Measurements from ENCODE around the gene RAB44.

Gene RAB44

DNA sequence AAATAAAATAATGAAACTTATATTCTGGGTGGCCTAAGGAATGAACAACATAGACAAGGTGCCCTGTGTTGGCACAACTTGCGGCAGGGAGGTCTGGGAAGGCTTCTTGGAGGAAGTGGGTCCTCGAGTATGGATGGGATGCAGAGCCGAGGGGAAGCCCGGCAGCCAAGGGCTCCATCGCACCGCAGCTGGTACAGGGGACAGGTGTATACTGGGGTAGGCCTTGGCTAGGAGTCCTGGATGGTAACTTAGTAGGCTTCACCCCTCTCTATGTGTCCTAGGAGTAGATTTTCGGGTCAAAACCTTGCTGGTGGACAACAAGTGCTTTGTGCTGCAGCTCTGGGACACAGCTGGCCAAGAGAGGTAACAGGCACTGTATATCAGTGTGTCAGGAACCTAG is 28.0 kb downstream of the RAB44 start:
- no peaks in the 10 kb centered on the region for H3K79me2 ChIP-seq (ENCODE audit: insufficient read depth, low read length)
- no peaks in the 10 kb centered on the region for H3F3A ChIP-seq (ENCODE audit: insufficient read depth, low read length)
- no peaks in the 10 kb centered on the region for H3K9me3 ChIP-seq (ENCODE audit: low read length)
- H3K9ac ChIP-seq (ENCODE audit: low read length), result no peak overlapping the region
- H3K4me3 ChIP-seq (ENCODE audit: low read depth, low read length, poor library complexity, severe bottlenecking), result no peak overlapping the region
- H2AFZ ChIP-seq (ENCODE audit: low read length), result no peak overlapping the region
- TF ChIP-seq, protein P1, sequence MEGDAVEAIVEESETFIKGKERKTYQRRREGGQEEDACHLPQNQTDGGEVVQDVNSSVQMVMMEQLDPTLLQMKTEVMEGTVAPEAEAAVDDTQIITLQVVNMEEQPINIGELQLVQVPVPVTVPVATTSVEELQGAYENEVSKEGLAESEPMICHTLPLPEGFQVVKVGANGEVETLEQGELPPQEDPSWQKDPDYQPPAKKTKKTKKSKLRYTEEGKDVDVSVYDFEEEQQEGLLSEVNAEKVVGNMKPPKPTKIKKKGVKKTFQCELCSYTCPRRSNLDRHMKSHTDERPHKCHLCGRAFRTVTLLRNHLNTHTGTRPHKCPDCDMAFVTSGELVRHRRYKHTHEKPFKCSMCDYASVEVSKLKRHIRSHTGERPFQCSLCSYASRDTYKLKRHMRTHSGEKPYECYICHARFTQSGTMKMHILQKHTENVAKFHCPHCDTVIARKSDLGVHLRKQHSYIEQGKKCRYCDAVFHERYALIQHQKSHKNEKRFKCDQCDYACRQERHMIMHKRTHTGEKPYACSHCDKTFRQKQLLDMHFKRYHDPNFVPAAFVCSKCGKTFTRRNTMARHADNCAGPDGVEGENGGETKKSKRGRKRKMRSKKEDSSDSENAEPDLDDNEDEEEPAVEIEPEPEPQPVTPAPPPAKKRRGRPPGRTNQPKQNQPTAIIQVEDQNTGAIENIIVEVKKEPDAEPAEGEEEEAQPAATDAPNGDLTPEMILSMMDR (IDR thresholded peaks at IDR 0.05; ENCODE audit: low read length), result no peak
- TF ChIP-seq EZH2 (IDR thresholded peaks at IDR 0.05; ENCODE audit: borderline replicate concordance, low read length), result no peak
- no peak overlapping the region for H3K27ac ChIP-seq (ENCODE audit: low read depth, low read length, poor library complexity, severe bottlenecking)
- no peaks in the 10 kb centered on the region for H3K9me2 ChIP-seq (ENCODE audit: low read depth, low read length)
- no peaks in the 10 kb centered on the region for H4K20me1 ChIP-seq (ENCODE audit: insufficient read depth, low read length)
- H3K4me2 ChIP-seq (ENCODE audit: low read length), result no peak overlapping the region
- H3K27me3 ChIP-seq (ENCODE audit: insufficient read depth, low read length), result no peaks in the 10 kb centered on the region
- H3K4me1 ChIP-seq (ENCODE audit: insufficient read depth, low read length, severe bottlenecking), result peaks cover 9% of the 10 kb centered on the region
- H3K36me3 ChIP-seq (ENCODE audit: insufficient read depth, low read length), result no peaks in the 10 kb centered on the region

DNA sequence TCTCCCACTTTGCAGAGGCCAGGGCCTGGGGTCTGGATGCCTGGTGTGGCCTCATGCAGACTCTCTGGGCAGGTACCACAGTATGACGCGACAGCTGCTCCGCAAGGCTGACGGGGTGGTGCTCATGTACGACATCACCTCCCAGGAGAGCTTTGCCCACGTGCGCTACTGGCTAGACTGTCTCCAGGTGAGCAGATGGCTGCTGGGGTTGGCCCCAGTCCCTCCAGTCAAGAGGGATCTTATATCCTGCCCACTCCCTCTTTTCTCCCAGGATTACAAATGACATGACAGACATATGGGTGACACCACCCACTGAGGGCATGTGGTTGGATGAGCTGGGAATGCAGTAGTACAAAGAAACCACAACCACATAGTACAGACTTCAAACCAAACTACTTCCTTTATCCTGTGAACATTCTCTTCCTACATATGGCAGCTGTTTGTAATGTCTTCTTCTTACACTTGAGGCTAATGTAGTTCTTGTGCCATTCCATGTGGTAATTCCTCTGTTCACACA is 29.9 kb downstream of the RAB44 start:
- TF ChIP-seq, protein P1 (IDR thresholded peaks at IDR 0.05; ENCODE audit: low read length), result no peak
- no peak for TF ChIP-seq EZH2 (IDR thresholded peaks at IDR 0.05; ENCODE audit: borderline replicate concordance, low read length)

DNA sequence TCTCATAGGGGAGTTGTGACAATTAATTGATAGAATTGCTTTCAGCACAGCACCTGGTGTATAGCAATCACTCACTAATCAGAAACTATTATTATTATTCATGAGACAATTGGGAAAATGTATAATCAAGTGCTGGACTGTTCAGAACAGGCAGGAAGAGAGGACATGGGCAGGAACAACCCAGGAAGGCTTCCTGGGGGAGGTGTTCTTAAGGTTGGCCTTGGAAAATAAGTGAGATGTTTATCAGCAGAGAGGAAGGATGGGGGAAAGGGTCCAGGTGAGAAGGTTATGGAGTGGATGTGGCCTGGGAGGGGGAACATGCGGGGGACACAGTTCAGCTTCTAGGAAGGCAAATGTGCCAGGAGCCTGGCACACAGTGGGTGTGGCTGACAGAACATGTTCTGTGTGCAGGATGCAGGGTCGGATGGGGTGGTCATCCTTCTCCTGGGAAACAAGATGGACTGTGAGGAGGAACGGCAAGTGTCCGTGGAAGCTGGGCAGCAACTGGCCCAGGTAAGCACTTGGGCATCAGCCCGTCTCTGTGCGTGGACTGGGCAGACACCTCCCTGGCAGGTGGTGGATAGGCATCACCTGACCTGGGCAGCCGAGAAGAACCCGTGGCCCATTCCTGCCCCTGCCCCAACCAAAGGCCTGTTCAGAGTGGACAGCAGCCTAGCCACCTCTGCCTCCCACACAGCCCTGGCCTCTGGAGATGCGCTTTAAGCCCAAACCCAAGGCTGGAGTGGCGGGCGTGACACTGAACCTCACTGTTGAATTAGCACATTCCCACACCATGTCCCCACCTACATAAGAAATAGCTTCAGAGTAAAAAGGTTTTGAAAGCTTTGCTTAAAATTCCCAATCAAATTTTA is 30.9 kb downstream of the RAB44 start:
- H3K9me3 ChIP-seq (ENCODE audit: low read length), result no peaks in the 10 kb centered on the region
- H3K4me3 ChIP-seq (ENCODE audit: low read depth, low read length, poor library complexity, severe bottlenecking), result no peak overlapping the region
- no peak overlapping the region for H3K4me2 ChIP-seq (ENCODE audit: low read length)
- 0 out of 2 replicates have a peak, but pooled peaks cover 3% of the 10 kb centered on the region for H3K27me3 ChIP-seq (ENCODE audit: insufficient read depth, low read length)
- no peak overlapping the region for H2AFZ ChIP-seq (ENCODE audit: low read length)
- no peaks in the 10 kb centered on the region for H3K9me2 ChIP-seq (ENCODE audit: low read depth, low read length)
- H3K79me2 ChIP-seq (ENCODE audit: insufficient read depth, low read length), result no peaks in the 10 kb centered on the region
- H3K9ac ChIP-seq (ENCODE audit: low read length), result no peak overlapping the region
- no peaks in the 10 kb centered on the region for H3F3A ChIP-seq (ENCODE audit: insufficient read depth, low read length)
- peaks cover 9% of the 10 kb centered on the region for H3K4me1 ChIP-seq (ENCODE audit: insufficient read depth, low read length, severe bottlenecking)
- no peak overlapping the region for H3K27ac ChIP-seq (ENCODE audit: low read depth, low read length, poor library complexity, severe bottlenecking)
- TF ChIP-seq, protein P1 (IDR thresholded peaks at IDR 0.05; ENCODE audit: low read length), result no peak
- TF ChIP-seq EZH2 (IDR thresholded peaks at IDR 0.05; ENCODE audit: borderline replicate concordance, low read length), result no peak
- no peaks in the 10 kb centered on the region for H4K20me1 ChIP-seq (ENCODE audit: insufficient read depth, low read length)
- no peaks in the 10 kb centered on the region for H3K36me3 ChIP-seq (ENCODE audit: insufficient read depth, low read length)

More for the DNA sequence above, 29.9 kb downstream of the RAB44 start:
- Histone ChIP-seq H3K27ac (ENCODE audit: low read depth, low read length, poor library complexity, severe bottlenecking) (no peak overlapping the region), H3K9me2 (ENCODE audit: low read depth, low read length) (no peaks in the 10 kb centered on the region), H3K79me2 (ENCODE audit: insufficient read depth, low read length) (no peaks in the 10 kb centered on the region), H2AFZ (ENCODE audit: low read length) (no peak overlapping the region), H3K4me1 (ENCODE audit: insufficient read depth, low read length, severe bottlenecking) (peaks cover 9% of the 10 kb centered on the region), H3F3A (ENCODE audit: insufficient read depth, low read length) (no peaks in the 10 kb centered on the region), H3K9ac (ENCODE audit: low read length) (no peak overlapping the region), H3K36me3 (ENCODE audit: insufficient read depth, low read length) (no peaks in the 10 kb centered on the region), H3K4me3 (ENCODE audit: low read depth, low read length, poor library complexity, severe bottlenecking) (no peak overlapping the region), H3K27me3 (ENCODE audit: insufficient read depth, low read length) (0 out of 2 replicates have a peak, but pooled peaks cover under 1% of the 10 kb centered on the region), H3K9me3 (ENCODE audit: low read length) (no peaks in the 10 kb centered on the region), H4K20me1 (ENCODE audit: insufficient read depth, low read length) (no peaks in the 10 kb centered on the region), H3K4me2 (ENCODE audit: low read length) (no peak overlapping the region)

Data from OCI-LY1 (cell line).